Natural killer cell (primary cell): ENCODE measurements around the gene PTH2. TPM values are rescaled to one million over a fixed set of nuclear protein-coding genes. Genes with fewer than 3 reads are reported as not detected.

ENCODE experiments used
- ATAC-seq, 3 donors: fragments of 150-1000 bp in 2 of 3; fragments of 200-7000 bp in 1 of 3; cut with Tn5 transposase; 1 replicate in 1 of 3; 2 replicates in 2 of 3; pipeline ENCODE4 v1.10.0; 2021; ENCODE audit warnings: mild to moderate bottlenecking in 2 of 3, moderate library complexity in 2 of 3
- DNase-seq, 2 donors: peaks; one replicate each; pipeline versions ENCODE4 v3.0.0 to v3.0.0-alpha.2; 2013 to 2021; ENCODE audit warnings: mixed read lengths in 1 of 2
- H3K27ac ChIP-seq: one replicate; pipeline ENCODE4 v1.5.1; 2013; ENCODE audit warnings: mild to moderate bottlenecking, low read length
- H3K27me3 ChIP-seq: one replicate; pipeline ENCODE4 v1.6.1; 2013; ENCODE audit warnings: low read length; ENCODE audit not compliant: control insufficient read depth, insufficient read depth
- H3K36me3 ChIP-seq: one replicate; pipeline ENCODE4 v1.6.1; 2013; ENCODE audit warnings: low read length; ENCODE audit not compliant: control insufficient read depth, insufficient read depth
- H3K4me1 ChIP-seq: one replicate; pipeline ENCODE4 v1.6.1; 2013; ENCODE audit warnings: low read length; ENCODE audit not compliant: control insufficient read depth, insufficient read depth
- H3K4me3 ChIP-seq: one replicate; pipeline ENCODE4 v1.5.1; 2013; ENCODE audit warnings: low read length
- H3K9me3 ChIP-seq: one replicate; pipeline ENCODE4 v1.6.1; 2013; ENCODE audit warnings: low read length; ENCODE audit not compliant: control insufficient read depth, insufficient read depth
- H3K27ac Mint-ChIP-seq, 2 donors: one replicate each; pipeline ENCODE4 v1.8.0; 2022; ENCODE audit warnings: mild to moderate bottlenecking in 2 of 2, mixed read lengths in 2 of 2, moderate library complexity in 1 of 2
- H3K27me3 Mint-ChIP-seq, 2 donors: one replicate each; pipeline ENCODE4 v1.8.0; 2022; ENCODE audit warnings: low read depth in 2 of 2, mixed read lengths in 2 of 2
- H3K36me3 Mint-ChIP-seq: one replicate; pipeline ENCODE4 v1.8.0; 2022; ENCODE audit warnings: mixed read lengths
- H3K4me1 Mint-ChIP-seq, 2 donors: one replicate each; pipeline ENCODE4 v1.8.0; 2022; ENCODE audit warnings: mixed read lengths in 2 of 2
- H3K4me3 Mint-ChIP-seq: one replicate; pipeline ENCODE4 v1.8.0; 2022; ENCODE audit warnings: mild to moderate bottlenecking, moderate library complexity, mixed read lengths
- H3K9me3 Mint-ChIP-seq, 2 donors: one replicate each; pipeline ENCODE4 v1.8.0; 2022; ENCODE audit warnings: mixed read lengths in 2 of 2
- CTCF ChIP-seq: fragments of 200-600 bp; IDR thresholded peaks from one replicate; pipeline ENCODE4 v1.8.0; 2022; ENCODE audit warnings: antibody characterized with exemption
- WGBS: methylation state at CpG from one replicate; pipeline ENCODE4 v1.1.7; 2013; ENCODE audit warnings: missing lambda C conversion rate; ENCODE audit not compliant: insufficient coverage; 5-methylcytosine and 5-hydroxymethylcytosine counted together
- intact Hi-C: fragments of 100-400 bp; cut with micrococcal nuclease; formaldehyde crosslinking; loops from one replicate; pipeline ENCODE4 v1.14.2; 2022
- total RNA-seq, 4 donors: library from RNA; stranded (reverse); fragments of 120-200 nt in 1 of 4; gene quantifications; one replicate each; pipeline versions ENCODE4 v1.2.3 to v1.2.4, GENCODE V29; 2013 to 2022

The PTH2 gene
- total RNA-seq, 3 donors from 2014 or later (not counting 1 experiment from before 2014, with no cell fraction given): not detected

- Mint-ChIP-seq H3K4me1 (peaks cover 0 to 6% of the 10 kb centered on the region in 2 donors), H3K36me3 (no peaks in the 10 kb centered on the region), H3K27me3 (no peaks in the 10 kb centered on the region), H3K4me3 (no peak overlapping the region), H3K9me3 (no peaks in the 10 kb centered on the region), H3K27ac (no peak overlapping the region)
- Histone ChIP-seq H3K4me1 (peaks cover 19% of the 10 kb centered on the region), H3K36me3 (peaks cover 24% of the 10 kb centered on the region), H3K27me3 (no peaks in the 10 kb centered on the region), H3K27ac (no peak overlapping the region), H3K9me3 (no peaks in the 10 kb centered on the region), H3K4me3 (no peak overlapping the region)
- DNase-seq (no peak), ATAC-seq (no peak)
- 92% methylated on average over 12 of the region's 12 CpGs for WGBS
- TF ChIP-seq CTCF: no peak
- intact Hi-C loops: no loop called here
Measured at GRCh38 chr19:49459388-49459787, 36.1 kb upstream of the PTH2 start.

- H3K27ac ChIP-seq: peak overlapping the region; percentile 80
- no peaks in the 10 kb centered on the region for H3K27me3 Mint-ChIP-seq
- no peak overlapping the region for H3K4me3 Mint-ChIP-seq
- peaks cover 27% of the 10 kb centered on the region for H3K4me1 ChIP-seq
- H3K27ac Mint-ChIP-seq: peak overlapping the region in 1 of 2 donors; percentile 13
- no peaks in the 10 kb centered on the region for H3K9me3 Mint-ChIP-seq
- H3K27me3 ChIP-seq: no peaks in the 10 kb centered on the region
- H3K4me3 ChIP-seq: no peak overlapping the region
- H3K36me3 Mint-ChIP-seq: no peaks in the 10 kb centered on the region
- intact Hi-C loops: no loop called here
- ATAC-seq (no peak), DNase-seq (no peak)
- H3K9me3 ChIP-seq: no peaks in the 10 kb centered on the region
- TF ChIP-seq CTCF: no peak
- peaks cover 18% of the 10 kb centered on the region for H3K36me3 ChIP-seq
- peaks cover 9 to 14% of the 10 kb centered on the region in 2 donors for H3K4me1 Mint-ChIP-seq
- 69% methylated on average over 4 of the region's 5 CpGs for WGBS
Measured at GRCh38 chr19:49458567-49458903, 35.3 kb upstream of the PTH2 start.

- no peaks in the 10 kb centered on the region for H3K9me3 ChIP-seq
- Mint-ChIP-seq H3K36me3 (no peaks in the 10 kb centered on the region), H3K9me3 (no peaks in the 10 kb centered on the region), H3K4me1 (peaks cover 24 to 33% of the 10 kb centered on the region in 2 donors), H3K27me3 (no peaks in the 10 kb centered on the region), H3K4me3 (peak overlapping the region; percentile 66), H3K27ac (no peak overlapping the region)
- intact Hi-C loops: no loop called here
- no peaks in the 10 kb centered on the region for H3K27me3 ChIP-seq
- no peak overlapping the region for H3K27ac ChIP-seq
- no peak overlapping the region for H3K4me3 ChIP-seq
- no peak for TF ChIP-seq CTCF
- ATAC-seq (no peak), DNase-seq (no peak)
- 92% methylated on average over 5 of the region's 5 CpGs for WGBS
- peaks cover 42% of the 10 kb centered on the region for H3K4me1 ChIP-seq
- peaks cover 13% of the 10 kb centered on the region for H3K36me3 ChIP-seq
Measured at GRCh38 chr19:49456326-49456725, 33.1 kb upstream of the PTH2 start.

GRCh38 chr19:49455773-49456172, 32.5 kb upstream of the PTH2 start:
- H3K4me1 ChIP-seq: peaks cover 47% of the 10 kb centered on the region
- no peaks in the 10 kb centered on the region for H3K9me3 ChIP-seq
- 96% methylated on average over 5 of the region's 5 CpGs for WGBS
- TF ChIP-seq CTCF: no peak
- ATAC-seq (no peak), DNase-seq (no peak)
- H3K27me3 ChIP-seq: no peaks in the 10 kb centered on the region
- Mint-ChIP-seq H3K27ac (no peak overlapping the region), H3K4me1 (peaks cover 26 to 36% of the 10 kb centered on the region in 2 donors), H3K9me3 (no peaks in the 10 kb centered on the region), H3K36me3 (no peaks in the 10 kb centered on the region), H3K27me3 (no peaks in the 10 kb centered on the region), H3K4me3 (no peak overlapping the region)
- intact Hi-C loops: no loop called here
- no peak overlapping the region for H3K4me3 ChIP-seq
- H3K36me3 ChIP-seq: peaks cover 13% of the 10 kb centered on the region
- H3K27ac ChIP-seq: no peak overlapping the region
